ENCODE measurements around the gene IRF2BPL. TPM values are rescaled to one million over a fixed set of nuclear protein-coding genes. Genes with fewer than 3 reads are reported as not detected.

Gene IRF2BPL
- total RNA-seq, 4 donors from 2014 or later = 21.0 to 53.5 (median 32.5) TPM

GRCh38 chr14:77018785-77019184 lies 9.7 kb downstream of the IRF2BPL start:
- Histone ChIP-seq H3K4me3 (no peak overlapping the region), H3K9me3 (no peaks in the 10 kb centered on the region), H3K4me1 (peaks cover 16 to 30% (median 24%) of the 10 kb centered on the region in 4 donors), H3K27ac (no peak overlapping the region), H3K36me3 (no peaks in the 10 kb centered on the region), H3K27me3 (no peaks in the 10 kb centered on the region)
- DNase-seq = no peak
- intact Hi-C loops (cut with DNase I; ENCODE audit: low total_unique reads) (no loop called here), in situ Hi-C loops (cut with MboI; ENCODE audit: low pct_ligation_motif_present in 1 of 4, low pct_unique_long_range_greater_than_20kb in 1 of 4, low sequenced_read_pairs in 3 of 4) (no loop called here)
- 92 to 100% methylated on average over 2 to 3 of the region's 3 CpGs for whole genome bisulfite sequencing, 2 donors (ENCODE audit: low coverage in 1 of 2)
- TF ChIP-seq POLR2A (IDR thresholded peaks at IDR 0.05) (no peak), POLR2AphosphoS5 (IDR thresholded peaks at IDR 0.05) (no peak), EP300 (IDR thresholded peaks at IDR 0.05; ENCODE audit: low read depth) (no peak), CTCF (IDR thresholded peaks at IDR 0.05) (no peak)

GRCh38 chr14:77017666-77018065 lies 10.8 kb downstream of the IRF2BPL start:
- Histone ChIP-seq H3K9me3 (no peaks in the 10 kb centered on the region), H3K4me1 (peaks cover 8 to 20% (median 14%) of the 10 kb centered on the region in 4 donors), H3K27ac (no peak overlapping the region), H3K27me3 (no peaks in the 10 kb centered on the region), H3K36me3 (no peaks in the 10 kb centered on the region), H3K4me3 (no peak overlapping the region)
- in situ Hi-C loops (cut with MboI; ENCODE audit: low pct_ligation_motif_present in 1 of 4, low pct_unique_long_range_greater_than_20kb in 1 of 4, low sequenced_read_pairs in 3 of 4) = no loop called here
- no peak for DNase-seq
- WGBS, 2 donors (ENCODE audit: low coverage in 1 of 2) = 92% methylated on average over 2 of the region's 2 CpGs; no CpG with 5 or more reads in 1 of the 2 donors
- TF ChIP-seq EP300 (IDR thresholded peaks at IDR 0.05; ENCODE audit: low read depth) (no peak), POLR2A (IDR thresholded peaks at IDR 0.05) (no peak), CTCF (IDR thresholded peaks at IDR 0.05) (no peak), POLR2AphosphoS5 (IDR thresholded peaks at IDR 0.05) (no peak)
- intact Hi-C loops (cut with DNase I; ENCODE audit: low total_unique reads) = no loop called here

- in situ Hi-C loops (cut with MboI; ENCODE audit: low pct_ligation_motif_present in 1 of 4, low pct_unique_long_range_greater_than_20kb in 1 of 4, low sequenced_read_pairs in 3 of 4) (no loop called here), intact Hi-C loops (cut with DNase I; ENCODE audit: low total_unique reads) (loop anchor here (1.0 kb wide), 1 partner anchor 118 kb away; no protein-coding TSS in a partner anchor)
- no peak for DNase-seq
These were observed 13.8 kb downstream of the IRF2BPL start for GRCh38 chr14:77014734-77015133.

GRCh38 chr14:77014004-77014604 lies 14.4 kb downstream of the IRF2BPL start:
- no peaks in the 10 kb centered on the region for H3K36me3 ChIP-seq
- no peaks in the 10 kb centered on the region for H3K27me3 ChIP-seq
- H3K27ac ChIP-seq = no peak overlapping the region
- H3K4me1 ChIP-seq = peaks cover 0 to 25% (median 17%) of the 10 kb centered on the region in 4 donors
- no peak overlapping the region for H3K4me3 ChIP-seq
- TF ChIP-seq POLR2A (IDR thresholded peaks at IDR 0.05) (no peak), CTCF (IDR thresholded peaks at IDR 0.05) (no peak), POLR2AphosphoS5 (IDR thresholded peaks at IDR 0.05) (no peak), EP300 (IDR thresholded peaks at IDR 0.05; ENCODE audit: low read depth) (no peak)
- WGBS, 2 donors (ENCODE audit: low coverage in 1 of 2) = 72% methylated on average over 8 of the region's 9 CpGs; no CpG with 5 or more reads in 1 of the 2 donors
- H3K9me3 ChIP-seq = no peaks in the 10 kb centered on the region
- in situ Hi-C loops (cut with MboI; ENCODE audit: low pct_ligation_motif_present in 1 of 4, low pct_unique_long_range_greater_than_20kb in 1 of 4, low sequenced_read_pairs in 3 of 4) (no loop called here), intact Hi-C loops (cut with DNase I; ENCODE audit: low total_unique reads) (loop anchor here (1.0 kb wide), 1 partner anchor 118 kb away; no protein-coding TSS in a partner anchor)
- no peak for DNase-seq

More at GRCh38 chr14:77014734-77015133, 13.8 kb downstream of the IRF2BPL start:
- Histone ChIP-seq H3K36me3 (no peaks in the 10 kb centered on the region), H3K4me3 (no peak overlapping the region), H3K9me3 (no peaks in the 10 kb centered on the region), H3K4me1 (peaks cover 0 to 25% (median 17%) of the 10 kb centered on the region in 4 donors), H3K27ac (no peak overlapping the region), H3K27me3 (no peaks in the 10 kb centered on the region)
- TF ChIP-seq POLR2AphosphoS5 (IDR thresholded peaks at IDR 0.05) (no peak), POLR2A (IDR thresholded peaks at IDR 0.05) (no peak), EP300 (IDR thresholded peaks at IDR 0.05; ENCODE audit: low read depth) (no peak)
- WGBS, 2 donors (ENCODE audit: low coverage in 1 of 2) = 87 to 100% methylated on average over 2 to 7 of the region's 7 CpGs

All from transverse colon (tissue), 4 donors.